ENCODE results near the gene MLLT3.

MLLT3 gene

DNA sequence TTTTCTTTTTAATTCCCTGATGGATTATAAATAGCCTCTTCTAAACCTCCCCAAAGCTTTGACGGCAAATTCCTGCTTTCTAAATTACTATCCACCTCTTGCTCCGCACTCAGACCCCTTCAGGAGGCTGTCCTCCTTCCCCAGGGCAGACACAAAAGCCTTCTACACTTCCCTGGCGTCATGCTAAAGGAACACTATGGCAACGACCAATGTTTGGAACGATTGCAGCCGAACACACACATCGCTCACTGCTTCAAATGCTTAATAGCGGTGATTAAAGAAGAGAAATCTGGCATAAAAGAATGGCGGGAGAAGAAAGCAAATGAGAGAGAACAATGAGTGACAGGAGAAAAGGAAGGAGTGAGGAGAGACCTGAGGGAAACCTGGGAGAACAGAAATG, 297.3 kb downstream of the MLLT3 start:
- DNase-seq: no peak

DNA sequence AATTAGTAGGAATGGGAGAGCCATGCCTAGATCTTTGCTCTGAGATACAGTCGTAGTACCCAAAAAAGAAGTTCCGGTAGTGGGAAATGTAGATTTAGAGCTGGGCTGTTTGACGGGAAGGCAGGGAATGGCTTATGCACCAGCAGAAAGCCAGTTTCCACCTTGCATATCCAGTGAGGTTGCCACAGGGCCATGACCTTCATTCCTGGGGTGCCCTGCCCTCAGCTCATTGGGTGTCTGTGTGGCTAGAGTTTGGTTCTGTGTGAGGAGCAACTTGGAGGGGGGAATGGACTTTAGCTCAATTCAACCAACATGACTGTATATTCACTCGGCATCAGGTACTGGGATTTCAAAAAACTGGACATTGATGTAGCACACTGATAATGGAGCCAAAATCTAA, 300.1 kb downstream of the MLLT3 start:
- no peak for DNase-seq

DNA sequence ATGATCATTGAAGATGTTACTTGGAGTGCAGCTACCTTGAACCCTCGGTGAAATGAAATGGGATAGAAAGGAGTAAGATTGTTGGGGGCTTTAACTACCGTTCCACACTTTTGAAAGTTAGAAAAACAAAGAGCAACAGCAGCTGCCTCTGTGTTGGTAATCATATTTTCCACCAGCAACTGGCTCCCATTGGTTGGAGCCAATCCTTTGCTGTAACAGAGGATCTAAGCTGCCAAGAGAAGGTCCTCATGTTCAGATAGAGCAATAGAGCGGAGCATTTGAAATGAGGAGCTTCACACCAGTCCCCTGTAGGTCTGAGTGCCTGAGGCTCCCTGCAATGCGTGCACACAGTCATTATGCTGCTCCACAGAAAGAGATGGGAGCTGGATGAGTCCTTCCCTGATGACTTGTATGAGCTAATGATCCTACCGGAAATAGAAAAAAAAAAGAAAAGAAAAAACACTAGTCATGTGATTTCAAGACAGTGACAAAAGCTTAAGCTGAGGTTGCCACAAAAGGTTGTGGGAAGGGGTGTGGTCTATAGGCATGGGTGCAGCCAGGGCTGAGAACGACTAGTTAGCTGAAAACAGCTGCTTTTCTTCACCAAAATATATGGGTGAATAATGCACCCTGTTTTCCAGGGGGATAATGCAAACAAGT, 300.7 kb downstream of the MLLT3 start:
- DNase-seq: no peak

DNA sequence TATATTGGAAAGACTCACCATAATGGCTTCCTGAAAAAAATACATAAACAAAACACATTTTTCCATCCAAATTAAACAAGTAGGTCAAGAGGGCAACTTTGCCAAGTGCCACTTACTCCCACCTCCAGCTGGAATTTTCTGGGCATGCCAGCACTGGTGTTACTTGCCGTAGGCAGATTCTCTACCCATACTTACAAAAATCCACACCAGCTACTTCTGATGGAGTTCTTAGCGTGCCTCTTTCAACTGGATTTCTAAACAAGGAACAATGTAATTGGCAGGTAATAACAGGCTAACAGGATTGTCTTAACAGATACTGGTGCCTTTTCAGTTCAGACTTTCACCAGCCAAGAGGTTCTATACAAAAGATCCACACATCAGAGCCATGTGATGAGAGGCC, 301.4 kb downstream of the MLLT3 start:
- DNase-seq: no peak

DNA sequence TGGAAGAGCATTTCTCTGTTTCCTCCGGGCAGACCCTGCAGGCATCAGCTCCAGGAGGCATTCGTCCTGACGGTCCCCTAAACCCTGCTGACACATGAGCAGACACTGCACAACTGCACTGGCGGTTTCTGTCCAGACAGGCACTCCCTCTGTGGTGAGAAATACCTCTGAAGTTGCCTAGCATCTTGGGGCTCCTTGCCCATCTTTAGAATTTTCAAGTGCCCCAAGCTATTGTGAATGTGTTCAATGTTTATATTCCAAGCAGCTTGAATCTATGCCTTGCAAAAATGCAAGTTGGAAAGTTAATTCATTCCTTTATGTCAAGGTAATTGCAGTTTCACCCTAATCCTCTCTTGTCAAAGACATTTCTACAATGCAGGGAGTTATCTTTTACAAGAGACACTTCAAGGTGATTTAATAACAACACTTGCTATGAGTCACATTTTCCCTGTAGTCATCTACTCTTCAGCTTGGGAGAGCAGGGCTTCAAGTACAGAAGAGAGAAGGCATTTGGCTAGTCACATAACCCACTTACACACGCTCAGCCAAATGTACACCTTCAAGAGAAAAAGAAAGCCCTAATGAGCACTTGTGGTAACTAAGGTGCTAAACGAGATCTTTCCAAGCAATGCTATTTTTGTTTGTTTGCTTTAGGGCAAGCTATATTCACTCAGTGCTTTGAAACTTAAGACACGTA, 302.5 kb downstream of the MLLT3 start:
- no peak for DNase-seq

DNA sequence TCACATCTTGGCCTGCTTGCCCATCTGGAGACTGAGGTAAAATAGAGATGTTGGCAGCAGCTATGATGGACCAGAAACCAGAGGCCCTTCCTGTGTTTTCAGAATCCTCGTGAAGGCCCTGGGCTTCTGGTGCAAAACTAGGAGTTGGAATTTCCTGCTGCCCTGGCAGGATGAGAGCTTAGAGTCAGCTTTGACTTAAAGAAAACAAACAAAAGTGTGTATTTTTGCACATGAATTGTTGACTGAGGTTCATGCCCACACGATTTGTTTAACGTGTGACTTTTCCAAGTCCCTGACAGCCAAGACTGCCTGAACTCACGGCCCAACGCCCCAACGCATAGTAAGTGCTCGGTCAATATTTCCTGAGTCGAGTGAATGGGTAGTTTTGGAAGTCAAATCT, 303.1 kb downstream of the MLLT3 start:
- DNase-seq: no peak

DNA sequence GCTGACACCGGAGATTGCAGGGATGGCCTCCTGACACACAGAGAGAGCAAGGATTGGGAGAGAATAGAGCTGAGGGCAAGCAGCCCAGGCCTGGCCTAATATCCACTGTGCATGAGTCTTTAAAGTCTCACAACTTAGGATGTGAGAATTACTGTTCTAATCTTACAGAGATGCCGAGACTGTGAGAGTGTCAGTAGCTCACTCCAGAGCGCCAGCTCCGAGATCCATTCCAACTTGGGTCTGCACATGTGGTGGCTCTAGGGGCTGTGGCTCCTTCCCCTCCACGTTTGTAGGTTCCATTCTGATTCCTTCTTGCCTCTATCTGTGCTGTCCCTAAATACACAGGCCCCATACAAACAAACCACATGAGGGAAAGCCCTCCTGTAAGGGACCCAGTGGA, 304.6 kb downstream of the MLLT3 start:
- no peak for DNase-seq

DNA sequence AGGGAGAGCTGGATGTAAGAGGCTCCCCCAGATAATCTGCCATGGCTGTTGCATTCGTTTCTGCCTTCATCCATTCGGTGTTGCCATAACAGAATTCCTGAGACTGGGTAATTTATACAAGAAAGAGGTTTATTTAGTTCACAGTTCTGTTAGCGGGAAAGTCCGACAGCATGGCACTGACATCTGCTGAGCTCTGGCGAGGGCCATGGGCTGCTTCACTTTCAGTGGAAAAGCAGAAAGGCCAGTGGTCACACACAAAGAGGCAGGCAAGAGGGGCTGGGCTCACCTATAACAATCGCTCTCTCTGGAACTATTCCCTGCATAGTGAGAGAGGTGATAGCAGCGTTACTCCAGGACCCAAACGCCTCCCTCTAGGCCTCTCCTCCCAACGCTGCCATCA, 305.9 kb downstream of the MLLT3 start:
- DNase-seq: no peak

DNA sequence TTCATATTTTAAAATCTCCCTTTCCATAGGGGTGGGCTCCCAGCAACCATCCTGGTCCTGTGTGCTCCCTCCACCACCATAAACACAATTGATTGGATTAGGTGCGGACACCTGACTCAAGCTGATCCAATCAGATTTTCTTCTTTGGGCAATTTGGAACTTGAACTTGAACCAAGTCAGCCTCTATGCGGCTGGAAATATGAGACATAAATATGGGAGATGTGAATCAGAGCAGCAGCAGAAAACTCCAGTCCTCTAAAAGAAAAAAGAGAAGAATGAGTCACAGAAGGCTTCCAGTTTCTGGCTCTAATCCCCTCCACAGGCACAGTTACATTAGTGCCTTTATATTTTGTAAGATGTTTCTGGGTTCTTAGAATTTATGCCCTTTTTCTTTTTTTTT, 306.6 kb downstream of the MLLT3 start:
- DNase-seq: peak in 1 of 2 experiments; percentile 9

DNA sequence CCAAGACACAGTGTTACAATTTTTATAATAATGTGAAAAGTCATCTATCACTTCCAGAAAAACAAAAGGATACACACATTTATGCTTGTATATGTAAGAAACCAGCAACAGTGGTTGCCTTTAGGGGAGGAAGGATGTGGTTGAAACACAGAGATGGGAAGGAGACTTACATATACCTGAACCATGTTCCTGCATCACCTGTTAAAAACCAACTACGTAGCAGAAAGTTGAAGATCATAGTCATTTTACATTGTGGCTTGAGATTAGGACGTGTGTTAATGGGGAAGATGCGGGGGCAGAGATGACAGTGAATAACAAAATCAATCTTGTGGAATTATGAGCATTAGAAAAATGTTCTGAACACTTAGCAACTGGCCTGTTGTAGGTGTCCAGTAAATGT, 307.3 kb downstream of the MLLT3 start:
- DNase-seq: no peak

DNA sequence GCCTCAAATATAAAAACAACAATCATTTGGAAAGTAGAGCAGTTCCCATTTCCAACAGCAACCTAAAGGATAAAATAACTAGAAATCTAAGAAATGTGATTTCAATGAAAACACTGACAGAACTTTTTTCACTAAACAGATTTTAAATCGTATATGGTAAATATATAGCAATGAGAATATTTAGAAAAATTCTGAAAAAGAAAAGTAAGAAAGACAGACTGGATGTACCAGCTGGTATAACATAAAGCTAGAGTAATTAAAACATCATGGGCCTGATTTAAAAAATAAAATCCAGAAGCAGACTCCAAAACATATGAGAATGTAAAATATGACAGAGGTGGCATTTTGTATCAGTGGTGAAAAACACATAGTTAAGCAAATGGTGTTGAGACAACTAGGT, 308.9 kb downstream of the MLLT3 start:
- DNase-seq: no peak

DNA sequence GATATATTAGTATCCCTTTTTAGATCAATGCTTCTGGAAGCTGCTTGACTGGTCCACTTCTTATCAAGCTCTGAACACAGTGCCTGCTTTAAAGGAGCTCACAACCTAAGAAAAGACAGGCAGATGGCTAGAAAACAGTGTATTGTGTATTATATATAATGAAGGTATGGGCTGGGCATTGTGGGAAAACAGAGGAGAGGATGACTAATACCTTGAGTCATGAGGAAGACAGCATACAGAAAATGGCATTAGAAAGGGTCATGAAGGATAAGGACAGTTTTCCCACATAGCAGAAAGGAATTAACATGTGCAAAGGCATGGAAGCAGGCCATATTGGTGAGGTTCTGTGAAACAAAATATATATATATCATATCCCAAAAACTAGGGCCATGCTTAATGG, 309.6 kb downstream of the MLLT3 start:
- DNase-seq: no peak

DNA sequence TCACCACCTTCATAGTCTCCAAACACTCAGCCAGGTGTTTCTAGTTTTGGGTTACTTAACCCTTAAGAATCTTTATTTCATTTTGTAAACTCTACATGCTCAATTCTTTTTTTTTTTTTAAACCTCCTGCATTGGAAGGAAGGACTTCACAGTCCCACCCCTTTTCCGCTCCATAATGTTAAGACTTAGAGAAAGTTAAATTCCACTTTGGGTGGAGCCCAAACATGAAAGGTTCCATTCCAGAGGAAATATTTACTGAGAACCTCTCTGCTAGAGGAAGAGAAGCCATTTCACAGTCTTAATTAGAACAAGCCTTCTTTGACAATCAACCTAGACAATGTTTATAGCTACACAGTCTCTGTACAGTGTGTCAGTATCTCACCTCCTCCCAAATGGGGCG, 312.3 kb downstream of the MLLT3 start:
- DNase-seq: no peak

DNA sequence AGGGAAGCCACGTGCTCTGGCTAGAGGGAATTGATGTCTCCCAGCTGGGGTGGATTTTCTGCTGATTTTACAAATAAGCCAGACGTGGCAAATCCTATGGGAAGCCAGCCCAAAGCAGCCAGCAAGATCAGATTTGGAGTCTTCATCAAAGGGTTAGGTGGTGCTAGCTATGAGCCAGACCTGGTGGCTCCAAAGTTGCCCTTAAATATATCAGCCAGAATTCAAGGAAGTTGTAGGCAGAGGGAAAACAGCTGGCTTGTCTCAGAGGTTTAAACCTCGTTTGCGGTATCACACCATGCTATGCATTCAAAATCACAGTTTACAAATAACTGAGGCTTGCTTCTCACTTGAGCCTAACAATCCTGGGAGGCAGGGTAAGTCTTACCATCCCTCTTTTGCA, 313.2 kb downstream of the MLLT3 start:
- DNase-seq: no peak

DNA sequence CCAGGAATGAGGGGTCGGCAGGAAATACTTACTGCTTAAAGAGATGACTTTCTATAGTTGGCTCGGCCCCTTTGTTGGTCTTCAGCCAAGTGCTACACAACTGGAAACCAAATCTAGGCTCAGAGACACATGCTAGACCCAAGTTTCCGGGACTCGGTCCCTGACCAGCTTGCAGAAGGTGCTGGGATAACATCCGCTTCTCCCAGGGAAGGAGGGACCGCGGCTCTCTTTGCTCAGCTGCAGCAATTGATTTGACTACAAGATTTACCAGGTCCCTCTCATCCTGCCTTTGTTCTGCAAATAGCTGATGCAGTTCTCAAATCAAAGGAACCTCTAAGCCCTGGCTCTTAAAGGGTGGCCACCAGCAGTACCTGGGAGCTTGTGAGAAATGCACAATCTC, 314.7 kb downstream of the MLLT3 start:
- no peak for DNase-seq

DNA sequence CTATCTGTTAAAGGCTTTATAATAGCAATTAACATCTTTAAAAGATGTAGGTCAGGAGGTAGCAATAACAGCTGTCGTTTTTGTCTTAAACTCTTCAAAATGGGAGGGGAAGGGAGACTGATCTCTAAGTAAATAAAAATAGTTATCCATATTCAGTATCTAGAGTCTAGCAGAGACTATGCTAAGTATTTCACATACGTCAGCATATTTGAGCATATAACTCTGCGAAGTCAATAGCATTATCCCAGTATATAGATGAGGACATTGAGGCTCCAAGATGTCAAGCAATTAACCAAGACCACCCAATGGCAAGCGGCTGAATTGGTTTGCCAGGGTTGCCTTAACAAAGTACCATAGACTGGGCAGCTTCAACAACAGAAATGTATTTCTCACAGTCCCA, 316.8 kb downstream of the MLLT3 start:
- DNase-seq: no peak

DNA sequence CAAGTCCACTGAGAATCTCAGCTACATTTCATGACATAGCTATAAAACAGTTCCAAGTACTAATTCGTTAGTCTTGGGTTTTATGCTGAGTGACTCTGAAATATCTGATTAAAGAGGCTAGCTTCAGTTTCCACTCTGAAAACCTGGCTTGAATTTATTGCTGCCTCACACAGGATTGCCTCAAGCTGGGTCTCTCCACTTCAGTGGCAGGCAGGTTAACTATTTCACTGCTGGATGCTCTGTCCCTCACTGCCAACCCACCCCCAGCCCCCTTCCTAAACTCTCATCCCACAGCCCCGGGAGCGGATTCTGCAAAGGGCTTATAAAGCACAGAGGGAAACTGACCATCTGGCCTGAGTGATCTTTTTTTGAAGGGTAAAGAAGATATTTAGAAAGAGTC, 318.3 kb downstream of the MLLT3 start:
- no peak for DNase-seq

DNA sequence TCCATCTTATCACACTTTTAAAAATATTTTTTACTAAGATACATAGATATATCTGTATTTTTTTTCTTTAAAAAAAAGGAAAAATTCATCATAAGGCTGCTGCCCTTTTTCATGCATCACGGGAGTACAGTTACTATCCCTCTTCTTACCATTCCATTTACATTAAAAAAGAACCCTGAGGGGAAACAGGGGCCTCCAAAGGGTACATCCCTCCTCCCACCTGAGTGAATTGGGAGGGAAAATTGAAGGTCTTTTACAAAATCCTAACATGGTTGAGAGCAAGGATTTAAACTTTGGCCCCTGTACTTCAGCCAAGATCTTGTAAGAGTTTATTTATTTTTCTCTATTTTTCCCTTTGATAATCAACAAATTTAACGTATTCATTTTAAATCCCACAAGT, 319.2 kb downstream of the MLLT3 start:
- DNase-seq: no peak

DNA sequence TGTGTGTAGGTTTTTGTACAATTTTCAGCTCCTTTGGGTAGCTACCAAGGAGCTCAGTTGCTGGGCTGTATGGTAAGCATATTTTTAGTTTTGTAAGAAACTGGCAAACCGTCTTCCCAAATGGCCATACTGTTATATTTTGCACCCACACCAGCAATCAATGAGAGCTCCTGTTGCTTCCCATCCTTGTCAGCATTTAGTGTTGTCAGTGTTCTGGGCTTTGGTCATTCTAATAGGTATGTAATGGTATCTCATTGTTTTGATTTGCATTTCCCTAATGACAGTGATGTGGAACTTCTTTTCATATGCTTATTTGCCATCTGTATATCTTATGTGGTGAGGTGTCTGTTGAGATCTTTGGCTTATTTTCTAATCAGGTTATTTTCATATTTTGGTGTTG, 320.1 kb downstream of the MLLT3 start:
- no peak for DNase-seq

DNA sequence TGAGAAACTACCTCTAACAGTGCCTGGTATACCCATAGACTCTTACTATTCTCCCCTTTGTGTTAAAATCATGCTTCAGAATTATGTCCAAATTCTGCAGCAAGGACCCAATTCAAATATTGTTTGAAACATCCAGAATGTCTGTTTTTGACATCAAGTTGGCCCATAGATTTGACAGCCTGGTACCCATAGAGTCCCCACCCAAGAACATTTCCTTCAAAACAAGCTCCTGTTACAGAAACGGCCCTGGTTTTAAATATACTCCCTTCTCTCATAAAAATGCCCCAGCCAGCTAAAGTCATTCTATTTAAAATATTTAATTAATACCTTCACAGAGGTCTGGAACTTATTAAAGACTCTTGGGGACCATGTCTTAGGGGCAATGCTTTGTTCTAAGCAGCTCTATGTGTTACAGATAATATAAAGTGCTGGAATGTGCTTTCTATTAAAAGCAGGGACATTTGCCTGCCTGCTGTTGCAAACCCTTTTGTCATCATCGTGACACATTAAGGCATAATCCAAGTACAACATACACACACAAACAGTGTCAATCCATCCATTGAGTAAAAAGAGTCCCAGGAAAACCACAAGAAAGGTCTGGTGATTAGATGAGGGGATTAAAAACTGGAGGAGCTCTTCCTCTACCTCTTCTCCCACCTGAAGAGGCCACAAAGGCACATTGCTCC, 321.7 kb downstream of the MLLT3 start:
- DNase-seq: no peak

DNA sequence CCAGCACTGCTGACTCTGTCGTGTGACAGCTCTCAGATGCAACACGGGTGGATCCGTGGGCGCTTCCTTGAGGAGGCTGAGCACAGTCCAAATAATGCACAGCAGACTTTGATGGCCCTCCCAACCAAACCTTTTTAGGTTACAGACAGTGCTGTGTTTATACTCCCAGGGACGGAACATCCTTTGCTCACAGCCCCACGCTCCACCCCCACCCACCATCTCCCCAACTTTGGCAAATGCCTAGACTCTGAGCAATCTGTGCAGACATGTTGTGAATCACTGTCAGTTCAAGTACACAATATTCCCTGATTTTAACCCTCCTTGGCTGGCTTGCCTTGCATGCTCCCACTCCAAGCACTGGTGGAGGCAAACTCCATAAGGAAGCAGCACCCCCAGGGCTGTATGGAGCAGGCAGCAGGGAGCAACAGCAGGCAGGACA, 324.6 kb downstream of the MLLT3 start:
- no peak for DNase-seq

DNA sequence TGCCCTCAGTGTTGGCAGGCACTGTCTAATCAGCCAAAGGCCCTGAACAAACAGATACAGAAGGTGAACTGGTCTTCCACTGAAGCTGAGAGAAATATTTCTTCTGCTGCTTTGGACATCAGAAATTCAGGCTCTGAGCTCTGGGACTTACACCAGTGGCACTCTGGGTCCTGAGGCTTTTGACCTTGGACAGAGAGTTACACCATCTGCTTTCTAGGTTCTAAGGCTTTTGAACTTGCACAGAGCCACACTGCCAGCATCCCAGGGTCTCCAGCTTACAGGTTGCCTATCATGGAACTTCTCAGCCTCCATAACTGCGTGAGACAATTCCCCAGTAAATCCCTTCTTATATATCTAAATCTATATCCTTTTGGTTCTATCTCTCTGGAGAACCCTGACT, 326.7 kb downstream of the MLLT3 start:
- no peak for DNase-seq

DNA sequence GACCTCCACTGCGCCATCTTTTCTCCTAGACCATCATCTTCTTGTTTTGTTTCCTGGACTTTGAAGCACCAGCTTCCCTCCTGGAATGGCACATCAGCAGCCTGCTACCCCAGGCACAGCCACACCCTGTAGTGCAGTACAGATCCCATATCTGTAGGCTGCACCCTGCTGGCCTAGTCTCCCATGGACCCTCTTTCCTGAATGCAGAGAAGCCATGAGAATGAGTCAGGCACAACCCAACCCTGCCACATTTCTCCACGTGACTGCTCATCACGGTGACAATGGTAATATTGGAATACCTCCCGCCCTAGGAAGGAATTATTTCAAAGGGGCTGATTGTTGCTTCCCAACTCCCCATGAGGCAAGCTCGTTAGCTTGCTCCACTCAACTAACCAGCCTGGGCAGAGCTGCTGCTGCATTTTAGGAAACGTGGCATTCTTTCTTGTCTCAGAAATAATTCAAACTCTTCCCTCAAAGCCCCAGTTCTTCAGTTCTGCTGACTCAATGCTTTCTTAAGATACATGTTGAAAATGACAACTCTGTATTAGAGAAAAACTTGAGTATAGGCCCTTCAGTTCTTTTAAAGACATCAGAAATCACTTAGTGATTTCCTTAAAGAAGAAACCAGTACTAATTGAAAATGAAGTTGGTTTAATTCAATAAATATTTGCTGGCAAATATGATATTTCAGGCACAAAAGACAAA, 328.1 kb downstream of the MLLT3 start:
- DNase-seq: no peak

DNA sequence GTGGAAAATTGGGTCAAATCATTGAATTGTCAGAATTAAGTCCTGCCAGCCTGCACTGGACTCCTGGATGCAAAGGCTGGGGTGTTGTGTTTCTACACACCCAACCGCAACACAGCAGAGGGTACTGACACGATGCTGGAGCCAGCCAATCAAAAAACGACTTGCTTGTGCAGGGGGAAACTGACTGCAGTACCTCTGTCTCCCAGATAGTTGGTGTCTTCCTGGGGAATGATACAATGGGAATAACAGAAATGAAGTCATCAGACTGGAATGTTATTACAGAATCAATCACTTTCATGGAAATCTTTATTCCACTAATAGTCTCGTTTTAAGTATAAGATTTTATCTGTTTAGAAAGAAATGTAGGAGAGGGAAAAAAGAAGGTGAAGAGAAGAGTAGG, 330.3 kb downstream of the MLLT3 start:
- peak in 1 of 2 experiments; percentile 11 for DNase-seq
